PC-3 (cell line): Measurements from ENCODE around the gene MEI1. TPM values are rescaled to one million over a fixed set of nuclear protein-coding genes. Genes with fewer than 3 reads are reported as not detected.

Experiments used
- ATAC-seq: fragments of 200-7000 bp; cut with Tn5 transposase; 2 replicates; pipeline ENCODE4 v1.9.1; 2020; ENCODE audit warnings: mild to moderate bottlenecking, moderate library complexity
- BruUV-seq: library from RNA; stranded (reverse); fragments of 400-500 nt; replicated peaks from 2 replicates; lab custom pipeline; 2021; lab: Mats Ljungman, UMichigan
- CTCF ChIA-PET: fragments of 300-600 bp; sonication (Branson Sonifier 250); formaldehyde crosslinking; loops from one replicate; lab custom pipeline; 2022; ENCODE audit warnings: antibody characterized with exemption; lab: Charles Lee
- POLR2A ChIA-PET: fragments of 300-600 bp; sonication (Branson Sonifier 250); formaldehyde crosslinking; loops from one replicate; lab custom pipeline; 2022; ENCODE audit warnings: antibody characterized with exemption; ENCODE audit not compliant: unreplicated experiment; lab: Charles Lee
- DNase-seq: peaks from one replicate; pipeline ENCODE4 v3.0.0-alpha.2; 2015
- H2AFZ ChIP-seq: fragments of 300-600 bp; sonication (generic); 2 replicates; pipeline ENCODE4 v1.6.0; 2016; ENCODE audit warnings: antibody characterized with exemption, low read length
- H3F3A ChIP-seq: fragments of 300-600 bp; sonication (generic); one replicate; pipeline ENCODE4 v1.6.0; 2017; ENCODE audit warnings: antibody characterized with exemption, low read length, control low read depth, mild to moderate bottlenecking; ENCODE audit not compliant: unreplicated experiment
- H3K27ac ChIP-seq: fragments of 300-600 bp; sonication (generic); 2 replicates; pipeline ENCODE4 v1.5.1; 2016; ENCODE audit warnings: mild to moderate bottlenecking, low read length
- H3K27me3 ChIP-seq: fragments of 300-600 bp; sonication (generic); 2 replicates; pipeline ENCODE4 v1.6.1; 2016; ENCODE audit warnings: low read length, mixed read lengths
- H3K36me3 ChIP-seq: fragments of 300-600 bp; sonication (generic); 2 replicates; pipeline ENCODE4 v1.6.1; 2016; ENCODE audit warnings: low read depth, mixed run types, low read length, mixed read lengths
- H3K4me1 ChIP-seq: fragments of 300-600 bp; sonication (generic); 2 replicates; pipeline ENCODE4 v1.5.1; 2016; ENCODE audit warnings: low read length; ENCODE audit not compliant: insufficient read depth
- H3K4me2 ChIP-seq: fragments of 300-600 bp; sonication (generic); 2 replicates; pipeline ENCODE4 v1.6.0; 2016; ENCODE audit warnings: low read length
- H3K4me3 ChIP-seq: fragments of 300-600 bp; sonication (generic); 2 replicates; pipeline ENCODE4 v1.5.1; 2016; ENCODE audit warnings: mild to moderate bottlenecking, low read length, mixed read lengths
- H3K79me2 ChIP-seq: fragments of 300-600 bp; sonication (generic); 2 replicates; pipeline ENCODE4 v1.6.1; 2017; ENCODE audit warnings: low read length, mixed read lengths
- H3K9ac ChIP-seq: fragments of 300-600 bp; sonication (generic); 2 replicates; pipeline ENCODE4 v1.6.0; 2016; ENCODE audit warnings: mild to moderate bottlenecking, low read length
- H3K9me2 ChIP-seq: fragments of 300-600 bp; sonication (generic); replicated peaks from 2 replicates; pipeline ENCODE4 v1.6.1; 2016; ENCODE audit warnings: mixed run types, low read length, mixed read lengths
- H3K9me3 ChIP-seq: fragments of 300-600 bp; sonication (generic); 2 replicates; pipeline ENCODE4 v1.6.1; 2016; ENCODE audit warnings: low read length, mixed read lengths
- H4K20me1 ChIP-seq: fragments of 300-600 bp; sonication (generic); 2 replicates; pipeline ENCODE4 v1.6.1; 2016; ENCODE audit warnings: low read length, mixed read lengths
- EZH2 ChIP-seq: fragments of 300-600 bp; sonication (generic); IDR thresholded peaks from one replicate; pipeline ENCODE4 v1.6.1; 2017; ENCODE audit warnings: antibody characterized with exemption, mild to moderate bottlenecking, low read length; ENCODE audit not compliant: unreplicated experiment
- EZH2phosphoT487 ChIP-seq: fragments of 300-600 bp; sonication (generic); IDR thresholded peaks from 2 replicates; pipeline ENCODE4 v1.6.1; 2018; ENCODE audit warnings: mild to moderate bottlenecking, antibody characterized with exemption, low read length, borderline replicate concordance
- intact Hi-C: fragments of 100-400 bp; cut with micrococcal nuclease; formaldehyde crosslinking; loops from 2 replicates; pipeline ENCODE4 v1.9.0; 2023
- total RNA-seq: library from RNA; depleted of rRNA; stranded (reverse); fragments of >200 nt; gene quantifications from 2 replicates; pipeline ENCODE4 v1.2.3, GENCODE V29; 2014
- TF ChIP-seq, protein P1 (sequence below): fragments of 300-600 bp; sonication (generic); conservative IDR thresholded peaks from 2 replicates; pipeline ENCODE4 v1.5.1; 2017; ENCODE audit warnings: antibody characterized with exemption, low read depth, mild to moderate bottlenecking, low read length

The MEI1 gene
- total RNA-seq, 1 experiment from 2014 or later = 1.4 TPM

DNA sequence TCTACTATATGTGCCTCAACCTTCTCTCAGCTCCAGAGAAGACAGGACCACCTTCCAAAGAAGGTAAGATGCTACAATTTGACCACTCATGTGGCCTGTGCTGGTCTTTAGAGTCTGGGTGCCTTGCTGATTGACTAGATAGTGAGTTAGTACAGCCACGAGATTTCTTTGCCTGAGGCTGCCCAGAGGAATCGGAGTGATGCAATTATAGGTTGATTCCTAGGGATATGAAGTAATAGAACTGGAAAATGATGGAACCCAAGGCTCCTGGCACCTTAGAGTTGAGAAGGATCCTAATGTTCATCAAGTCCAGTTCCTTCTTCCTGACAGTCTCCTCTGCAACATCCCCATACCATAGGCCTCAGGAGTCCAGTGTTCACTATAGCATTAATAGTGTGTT, 54.7 kb downstream of the MEI1 start:
- no peak for ATAC-seq
- Histone ChIP-seq H3K4me2 (no peak overlapping the region), H3K4me3 (no peak overlapping the region), H3K4me1 (no peaks in the 10 kb centered on the region), H3F3A (no peaks in the 10 kb centered on the region), H3K27ac (no peak overlapping the region), H3K27me3 (no peaks in the 10 kb centered on the region), H3K36me3 (no peaks in the 10 kb centered on the region), H3K79me2 (no peaks in the 10 kb centered on the region), H3K9me3 (no peaks in the 10 kb centered on the region), H4K20me1 (no peaks in the 10 kb centered on the region), H2AFZ (no peak overlapping the region), H3K9me2 (no peaks in the 10 kb centered on the region), H3K9ac (no peak overlapping the region)
- TF ChIP-seq, protein P1, sequence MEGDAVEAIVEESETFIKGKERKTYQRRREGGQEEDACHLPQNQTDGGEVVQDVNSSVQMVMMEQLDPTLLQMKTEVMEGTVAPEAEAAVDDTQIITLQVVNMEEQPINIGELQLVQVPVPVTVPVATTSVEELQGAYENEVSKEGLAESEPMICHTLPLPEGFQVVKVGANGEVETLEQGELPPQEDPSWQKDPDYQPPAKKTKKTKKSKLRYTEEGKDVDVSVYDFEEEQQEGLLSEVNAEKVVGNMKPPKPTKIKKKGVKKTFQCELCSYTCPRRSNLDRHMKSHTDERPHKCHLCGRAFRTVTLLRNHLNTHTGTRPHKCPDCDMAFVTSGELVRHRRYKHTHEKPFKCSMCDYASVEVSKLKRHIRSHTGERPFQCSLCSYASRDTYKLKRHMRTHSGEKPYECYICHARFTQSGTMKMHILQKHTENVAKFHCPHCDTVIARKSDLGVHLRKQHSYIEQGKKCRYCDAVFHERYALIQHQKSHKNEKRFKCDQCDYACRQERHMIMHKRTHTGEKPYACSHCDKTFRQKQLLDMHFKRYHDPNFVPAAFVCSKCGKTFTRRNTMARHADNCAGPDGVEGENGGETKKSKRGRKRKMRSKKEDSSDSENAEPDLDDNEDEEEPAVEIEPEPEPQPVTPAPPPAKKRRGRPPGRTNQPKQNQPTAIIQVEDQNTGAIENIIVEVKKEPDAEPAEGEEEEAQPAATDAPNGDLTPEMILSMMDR = no peak
- TF ChIP-seq EZH2phosphoT487 (no peak), EZH2 (no peak)
- intact Hi-C loops = no loop called here
- no peak for DNase-seq
- POLR2A ChIA-PET = no interaction called here
- CTCF ChIA-PET = no interaction called here
- no TSS peak for BruUV-seq

DNA sequence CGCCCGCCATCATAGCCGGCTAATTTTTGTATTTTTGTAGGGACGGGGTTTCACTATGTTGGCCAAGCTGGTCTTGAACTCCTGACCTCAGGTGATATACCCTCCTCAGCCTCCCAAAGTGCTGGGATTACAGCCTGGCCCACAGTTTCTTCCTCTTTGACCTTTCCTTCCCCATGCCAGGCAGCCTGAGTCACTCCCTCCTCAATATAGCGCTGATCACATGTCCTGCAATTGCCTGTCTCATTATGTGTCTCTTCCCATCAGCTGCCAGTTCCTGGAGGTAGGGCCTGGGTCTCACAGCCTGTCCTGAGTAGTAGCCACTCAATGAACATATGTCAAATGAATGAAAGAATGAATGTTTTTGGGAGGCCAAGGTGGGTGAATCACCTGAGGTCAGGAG, 58.2 kb downstream of the MEI1 start:
- no peaks in the 10 kb centered on the region for H3K36me3 ChIP-seq

DNA sequence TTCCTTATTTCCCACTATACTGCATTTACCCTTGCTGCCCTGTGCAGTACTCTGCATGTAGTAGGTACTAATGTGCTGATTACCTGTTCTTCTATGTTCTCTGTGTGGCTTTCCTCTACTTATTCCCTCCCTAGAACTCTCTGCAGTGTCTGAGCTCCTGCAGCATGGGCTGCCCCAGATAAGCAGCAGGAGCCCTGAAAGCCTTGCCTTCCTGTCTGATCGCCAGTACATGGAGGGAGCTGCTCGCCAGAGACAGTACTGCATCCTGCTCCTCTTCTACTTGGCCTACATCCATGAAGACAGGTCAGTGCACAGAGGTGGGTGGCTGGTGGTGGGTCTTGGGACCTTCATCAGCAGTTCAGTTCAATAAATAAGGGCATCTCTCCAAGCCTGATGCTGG, 58.9 kb downstream of the MEI1 start:
- no peak overlapping the region for H3K27ac ChIP-seq
- no peak overlapping the region for H3K4me3 ChIP-seq
- POLR2A ChIA-PET = no interaction called here
- no peaks in the 10 kb centered on the region for H4K20me1 ChIP-seq
- no peaks in the 10 kb centered on the region for H3K27me3 ChIP-seq
- no peak for ATAC-seq
- no peak for TF ChIP-seq EZH2
- TF ChIP-seq, protein P1 = no peak
- no peak for TF ChIP-seq EZH2phosphoT487
- no peaks in the 10 kb centered on the region for H3K9me2 ChIP-seq
- no peak for DNase-seq
- CTCF ChIA-PET = no interaction called here
- H3K9me3 ChIP-seq = no peaks in the 10 kb centered on the region
- H3K4me2 ChIP-seq = no peak overlapping the region
- H3K4me1 ChIP-seq = no peaks in the 10 kb centered on the region
- H3K36me3 ChIP-seq = no peaks in the 10 kb centered on the region
- no peaks in the 10 kb centered on the region for H3F3A ChIP-seq
- intact Hi-C loops = no loop called here
- no peak overlapping the region for H2AFZ ChIP-seq
- H3K9ac ChIP-seq = no peak overlapping the region
- BruUV-seq = no TSS peak
- no peaks in the 10 kb centered on the region for H3K79me2 ChIP-seq

More for the DNA sequence above, 58.2 kb downstream of the MEI1 start:
- no peaks in the 10 kb centered on the region for H3F3A ChIP-seq
- DNase-seq (no peak), ATAC-seq (no peak)
- H3K4me3 ChIP-seq = no peak overlapping the region
- H3K4me2 ChIP-seq = no peak overlapping the region
- no TSS peak for BruUV-seq
- TF ChIP-seq, protein P1 = no peak
- no peak for TF ChIP-seq EZH2phosphoT487
- no peaks in the 10 kb centered on the region for H3K9me2 ChIP-seq
- H3K27me3 ChIP-seq = no peaks in the 10 kb centered on the region
- no peaks in the 10 kb centered on the region for H3K4me1 ChIP-seq
- H3K27ac ChIP-seq = no peak overlapping the region
- no peak overlapping the region for H2AFZ ChIP-seq
- CTCF ChIA-PET = no interaction called here
- H3K79me2 ChIP-seq = no peaks in the 10 kb centered on the region
- intact Hi-C loops = no loop called here
- H3K9ac ChIP-seq = no peak overlapping the region
- no peaks in the 10 kb centered on the region for H3K9me3 ChIP-seq
- POLR2A ChIA-PET = no interaction called here
- H4K20me1 ChIP-seq = no peaks in the 10 kb centered on the region
